BE2C (cell line): ENCODE results near the gene NLRX1.
A peak's percentile ranks its signal among the peaks of the same experiment; 100 is the strongest.
"Not testable (repeated sequence)": the region's sequence is repeated elsewhere in the genome, so short reads cannot be mapped to it uniquely, and the experiment has no call there.

Experiments
- DNase-seq: peaks from one replicate; pipeline ENCODE4 v3.0.0-alpha.2; 2020
- H3K27me3 ChIP-seq: fragments of 250-450 bp; sonication (Bioruptor Pico); 2 replicates; pipeline ENCODE4 v1.5.1; 2020; ENCODE audit warnings: mild to moderate bottlenecking
- H3K36me3 ChIP-seq: fragments of 250-450 bp; sonication (Bioruptor Pico); 2 replicates; pipeline ENCODE4 v1.5.1; 2020; ENCODE audit warnings: mild to moderate bottlenecking
- H3K4me1 ChIP-seq: fragments of 250-450 bp; sonication (Bioruptor Pico); 2 replicates; pipeline ENCODE4 v1.5.1; 2020
- H3K4me3 ChIP-seq: 2 replicates; pipeline ENCODE4 v1.5.1; 2011; ENCODE audit warnings: low read depth, low read length
- H3K9me3 ChIP-seq: fragments of 250-450 bp; sonication (Bioruptor Pico); 2 replicates; pipeline ENCODE4 v1.5.1; 2020
- TF ChIP-seq, protein P1 (sequence below): IDR thresholded peaks from 2 replicates; pipeline ENCODE4 v1.5.1; 2012; ENCODE audit warnings: mild to moderate bottlenecking, low read depth, low read length

NLRX1 gene

DNA sequence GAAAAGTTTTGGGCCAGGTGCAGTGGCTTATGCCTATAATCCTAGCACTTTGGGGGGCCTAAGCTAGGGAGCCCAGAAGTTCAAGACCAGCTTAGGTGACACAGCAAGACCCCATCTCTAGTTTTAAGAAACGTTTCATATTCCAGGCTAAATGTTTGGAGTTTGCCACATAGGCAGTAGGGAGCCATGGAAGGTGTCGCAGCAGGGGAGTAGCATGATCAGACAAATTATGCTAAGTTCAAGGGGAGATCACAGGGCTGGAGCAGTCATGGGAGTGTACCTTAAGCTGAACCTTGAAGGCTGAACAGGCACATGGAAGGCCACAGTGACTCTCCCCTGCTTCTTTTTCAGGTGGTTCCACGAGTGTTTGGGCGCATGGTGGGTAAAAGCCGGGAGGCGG is 10.8 kb downstream of the NLRX1 start:
- peaks cover 10% of the 10 kb centered on the region for H3K4me1 ChIP-seq
- TF ChIP-seq, protein P1, sequence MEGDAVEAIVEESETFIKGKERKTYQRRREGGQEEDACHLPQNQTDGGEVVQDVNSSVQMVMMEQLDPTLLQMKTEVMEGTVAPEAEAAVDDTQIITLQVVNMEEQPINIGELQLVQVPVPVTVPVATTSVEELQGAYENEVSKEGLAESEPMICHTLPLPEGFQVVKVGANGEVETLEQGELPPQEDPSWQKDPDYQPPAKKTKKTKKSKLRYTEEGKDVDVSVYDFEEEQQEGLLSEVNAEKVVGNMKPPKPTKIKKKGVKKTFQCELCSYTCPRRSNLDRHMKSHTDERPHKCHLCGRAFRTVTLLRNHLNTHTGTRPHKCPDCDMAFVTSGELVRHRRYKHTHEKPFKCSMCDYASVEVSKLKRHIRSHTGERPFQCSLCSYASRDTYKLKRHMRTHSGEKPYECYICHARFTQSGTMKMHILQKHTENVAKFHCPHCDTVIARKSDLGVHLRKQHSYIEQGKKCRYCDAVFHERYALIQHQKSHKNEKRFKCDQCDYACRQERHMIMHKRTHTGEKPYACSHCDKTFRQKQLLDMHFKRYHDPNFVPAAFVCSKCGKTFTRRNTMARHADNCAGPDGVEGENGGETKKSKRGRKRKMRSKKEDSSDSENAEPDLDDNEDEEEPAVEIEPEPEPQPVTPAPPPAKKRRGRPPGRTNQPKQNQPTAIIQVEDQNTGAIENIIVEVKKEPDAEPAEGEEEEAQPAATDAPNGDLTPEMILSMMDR: no peak
- no peaks in the 10 kb centered on the region for H3K9me3 ChIP-seq
- no peaks in the 10 kb centered on the region for H3K36me3 ChIP-seq
- no peaks in the 10 kb centered on the region for H3K27me3 ChIP-seq
- H3K4me3 ChIP-seq: no peak overlapping the region
- DNase-seq: no peak

DNA sequence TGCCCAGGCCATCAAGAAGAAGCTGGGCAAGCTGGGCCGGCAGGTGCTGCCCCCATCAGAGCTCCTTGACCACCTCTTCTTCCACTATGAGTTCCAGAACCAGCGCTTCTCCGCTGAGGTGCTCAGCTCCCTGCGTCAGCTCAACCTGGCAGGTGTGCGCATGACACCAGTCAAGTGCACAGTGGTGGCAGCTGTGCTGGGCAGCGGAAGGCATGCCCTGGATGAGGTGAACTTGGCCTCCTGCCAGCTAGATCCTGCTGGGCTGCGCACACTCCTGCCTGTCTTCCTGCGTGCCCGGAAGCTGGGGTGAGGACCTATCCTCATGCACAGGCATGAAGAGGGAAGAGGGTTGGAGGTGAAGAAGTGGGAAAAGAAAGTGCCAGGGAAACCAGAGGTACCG is 11.5 kb downstream of the NLRX1 start:
- H3K27me3 ChIP-seq: no peaks in the 10 kb centered on the region
- no peak overlapping the region for H3K4me3 ChIP-seq
- peak; percentile 44 for DNase-seq
- H3K9me3 ChIP-seq: no peaks in the 10 kb centered on the region
- H3K4me1 ChIP-seq: peaks cover 4% of the 10 kb centered on the region
- TF ChIP-seq, protein P1: no peak
- H3K36me3 ChIP-seq: no peaks in the 10 kb centered on the region

DNA sequence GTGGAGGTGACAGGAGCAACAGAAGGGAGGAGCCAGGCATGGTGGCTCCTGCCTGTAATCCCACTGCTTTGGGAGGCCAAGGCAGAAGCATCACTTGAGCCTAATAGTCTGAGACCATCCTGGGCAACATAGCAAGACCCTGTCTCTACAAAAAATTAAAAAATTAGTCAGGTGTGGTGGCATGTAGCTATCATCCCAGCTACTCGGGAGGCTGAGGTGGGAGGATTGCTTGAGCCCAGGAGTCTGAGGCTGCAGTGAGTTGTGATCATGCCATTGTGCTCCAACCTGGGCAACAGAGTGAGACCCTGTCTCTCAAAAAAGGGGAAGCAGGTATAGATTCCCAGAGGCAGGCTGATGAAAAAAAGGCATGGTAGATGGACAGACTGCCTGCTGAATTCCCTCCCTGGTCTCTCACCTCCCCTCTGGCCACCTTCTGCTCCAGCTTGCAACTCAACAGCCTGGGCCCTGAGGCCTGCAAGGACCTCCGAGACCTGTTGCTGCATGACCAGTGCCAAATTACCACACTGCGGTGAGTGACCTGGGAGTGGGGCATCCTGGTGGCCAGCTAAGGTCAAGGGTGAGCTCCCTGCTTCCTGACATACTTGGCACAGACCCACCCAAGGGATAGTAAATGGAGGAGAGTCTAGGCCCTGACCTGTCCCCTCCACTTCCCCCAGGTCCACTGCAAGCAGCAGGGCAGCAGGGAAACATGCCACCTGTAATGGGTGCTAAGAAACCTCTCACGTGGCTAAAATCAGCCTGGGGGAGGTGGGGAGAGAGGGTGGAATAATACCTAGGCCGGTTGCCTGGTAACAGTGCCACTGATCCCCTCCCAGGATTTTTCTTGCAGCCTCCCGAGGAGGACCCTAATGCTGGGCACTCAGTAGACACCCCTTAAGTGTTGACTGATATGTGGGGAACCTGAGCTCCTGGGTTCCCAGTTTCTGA is 12.5 kb downstream of the NLRX1 start:
- H3K36me3 ChIP-seq: no peaks in the 10 kb centered on the region
- TF ChIP-seq, protein P1: no peak

DNA sequence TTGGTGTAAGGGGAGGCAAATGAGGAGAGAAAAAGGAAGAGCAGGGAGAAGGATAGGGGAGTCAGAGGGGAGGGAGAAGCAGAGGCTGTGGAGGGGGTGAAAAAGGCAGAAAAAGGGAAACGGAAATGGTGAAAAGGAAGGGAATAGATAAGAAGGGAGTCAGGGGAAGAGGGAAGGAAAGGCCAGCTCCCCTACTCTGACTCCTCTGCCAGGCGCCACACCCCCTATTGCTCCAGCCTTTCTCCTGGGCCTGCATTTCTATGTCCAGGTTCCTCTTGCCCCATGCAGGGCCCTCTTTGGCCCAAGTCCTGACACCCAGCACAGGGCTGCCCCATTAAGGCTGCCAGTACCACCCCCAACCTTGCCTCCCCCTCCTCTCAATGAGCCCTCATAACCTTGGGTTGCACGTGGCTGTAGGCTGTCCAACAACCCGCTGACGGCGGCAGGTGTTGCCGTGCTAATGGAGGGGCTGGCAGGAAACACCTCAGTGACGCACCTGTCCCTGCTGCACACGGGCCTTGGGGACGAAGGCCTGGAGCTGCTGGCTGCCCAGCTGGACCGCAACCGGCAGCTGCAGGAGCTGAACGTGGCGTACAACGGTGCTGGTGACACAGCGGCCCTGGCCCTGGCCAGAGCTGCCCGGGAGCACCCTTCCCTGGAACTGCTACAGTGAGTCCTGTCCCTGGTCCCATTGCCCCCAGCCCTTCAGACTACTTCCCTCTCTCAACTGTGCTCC is 13.3 kb downstream of the NLRX1 start:
- Histone ChIP-seq H3K4me1 (peaks cover 11% of the 10 kb centered on the region), H3K27me3 (no peaks in the 10 kb centered on the region), H3K4me3 (no peak overlapping the region), H3K9me3 (no peaks in the 10 kb centered on the region), H3K36me3 (no peaks in the 10 kb centered on the region)
- TF ChIP-seq, protein P1: no peak
- no peak for DNase-seq

More for the DNA sequence above, 12.5 kb downstream of the NLRX1 start:
- H3K4me3 ChIP-seq: no peak overlapping the region
- peaks cover 6% of the 10 kb centered on the region for H3K4me1 ChIP-seq
- H3K27me3 ChIP-seq: no peaks in the 10 kb centered on the region
- no peak for DNase-seq
- no peaks in the 10 kb centered on the region for H3K9me3 ChIP-seq

DNA sequence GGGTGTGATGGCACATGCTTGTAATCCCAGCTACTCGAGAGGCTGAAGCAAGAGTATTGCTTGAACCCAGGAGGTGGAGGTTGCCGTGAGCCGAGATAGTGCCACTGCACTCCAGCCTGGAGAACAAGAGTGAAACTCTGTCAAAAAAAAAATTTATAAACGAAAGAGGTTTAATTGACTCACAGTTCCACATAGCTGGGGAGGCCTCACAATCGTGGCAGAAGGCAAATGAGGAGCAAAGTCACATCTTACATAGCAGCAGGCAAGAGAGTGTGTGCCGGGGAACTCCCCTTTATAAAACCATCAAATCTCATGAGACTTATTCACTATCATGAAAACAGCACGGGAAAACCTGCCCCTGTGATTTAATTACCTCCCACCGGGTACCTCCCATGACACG is 15.9 kb downstream of the NLRX1 start:
- not testable (repeated sequence) for H3K36me3 ChIP-seq, DNase-seq, H3K9me3 ChIP-seq, H3K4me3 ChIP-seq, H3K27me3 ChIP-seq
- peaks cover 11% of the 10 kb centered on the region for H3K4me1 ChIP-seq

DNA sequence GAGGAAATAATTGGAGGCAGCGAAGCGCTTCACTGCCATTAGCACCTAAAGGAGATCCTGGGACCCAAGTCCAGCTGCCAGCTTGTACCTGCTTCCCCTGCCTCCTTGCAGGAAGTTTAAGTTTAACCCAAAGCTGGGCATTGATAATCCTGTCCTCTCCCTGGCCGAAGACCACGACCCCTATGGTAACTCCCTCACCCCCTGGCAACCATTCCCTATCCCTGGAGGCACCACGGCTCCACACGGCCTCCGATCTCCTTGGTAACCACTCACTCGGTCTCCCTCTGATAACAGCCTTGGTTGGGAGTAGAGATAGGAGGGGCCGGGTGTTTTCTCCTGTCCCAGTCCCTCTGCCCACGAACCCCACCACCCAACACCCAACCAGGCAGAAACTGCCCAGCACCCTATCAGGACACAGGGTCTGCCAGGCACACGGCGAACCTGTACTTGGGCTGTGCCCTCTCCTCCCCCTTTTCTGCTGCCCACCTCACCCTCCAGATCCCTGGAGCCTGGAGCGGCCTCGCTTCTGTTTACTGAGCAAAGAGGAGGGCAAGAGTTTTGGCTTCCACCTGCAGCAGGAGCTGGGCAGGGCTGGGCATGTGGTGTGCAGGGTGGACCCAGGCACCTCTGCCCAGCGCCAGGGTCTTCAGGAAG is 17.6 kb downstream of the NLRX1 start:
- TF ChIP-seq, protein P1: no peak

More for the DNA sequence above, 17.6 kb downstream of the NLRX1 start:
- H3K4me1 ChIP-seq: peaks cover 11% of the 10 kb centered on the region
- peak overlapping the region; percentile 28 for H3K4me3 ChIP-seq
- no peaks in the 10 kb centered on the region for H3K27me3 ChIP-seq
- no peaks in the 10 kb centered on the region for H3K36me3 ChIP-seq
- no peak for DNase-seq
- H3K9me3 ChIP-seq: no peaks in the 10 kb centered on the region
